ENCODE measurements around the gene CCDC30. TPM values are rescaled to one million over a fixed set of nuclear protein-coding genes. Genes with fewer than 3 reads are reported as not detected.
A peak's percentile ranks its signal among the peaks of the same experiment; 100 is the strongest.

CCDC30 gene
- total and polyA plus RNA-seq, 2 experiments from 2014 or later = 2.6 to 12.9 TPM

GRCh38 chr1:42657981-42658876 lies 195.1 kb downstream of the CCDC30 start, which contains the start of gene PPIH:
TSS of gene PPIH (plus strand) at chr1:42658423. CDS start at chr1:42658447, 24 bp downstream.
- WGBS (ENCODE audit: low lambda C conversion rate, missing lambda C conversion rate) = under 1% methylated on average over 53 of the region's 53 CpGs

GRCh38 chr1:42658877-42659337 lies 195.8 kb downstream of the CCDC30 start:
- Histone ChIP-seq H3K27me3 (no peaks in the 10 kb centered on the region), H3K4me3 (peak overlapping the region; percentile 95), H3K4me1 (ENCODE audit: insufficient read depth) (peaks cover 17% of the 10 kb centered on the region), H4K20me1 (ENCODE audit: insufficient read depth, poor library complexity, severe bottlenecking) (no peaks in the 10 kb centered on the region), H2AFZ (peak overlapping the region; percentile 79), H3K9me2 (replicated peaks; ENCODE audit: insufficient read depth) (no peaks in the 10 kb centered on the region), H3K79me2 (peaks cover 28% of the 10 kb centered on the region), H3K9me3 (ENCODE audit: low read depth) (no peaks in the 10 kb centered on the region), H3K4me2 (peak overlapping the region; percentile 94), H3K27ac (peak overlapping the region; percentile 84), H3K36me3 (replicated peaks; ENCODE audit: insufficient read depth, low read depth) (no peaks in the 10 kb centered on the region)
- WGBS (ENCODE audit: low lambda C conversion rate, missing lambda C conversion rate) = 7% methylated on average over 20 of the region's 20 CpGs
- DNase-seq (ENCODE audit: low spot score) = peak; percentile 22
- no peak for TF ChIP-seq CTCF (IDR thresholded peaks at IDR 0.05; ENCODE audit: poor library complexity)
- TF ChIP-seq EZH2phosphoT487 (IDR thresholded peaks at IDR 0.05; ENCODE audit: low read depth, severe bottlenecking, unreplicated experiment) = no peak
- TF ChIP-seq EZH2 (IDR thresholded peaks at IDR 0.05; ENCODE audit: borderline replicate concordance) = no peak

More at GRCh38 chr1:42657981-42658876, 195.1 kb downstream of the CCDC30 start, which contains the start of gene PPIH:
- Histone ChIP-seq H2AFZ (peak within 1 kb of the TSS; percentile 79), H3K9me3 (ENCODE audit: low read depth) (no peaks in the 10 kb centered on the region), H3K4me2 (peak within 1 kb of the TSS; percentile 94), H4K20me1 (ENCODE audit: insufficient read depth, poor library complexity, severe bottlenecking) (no peaks in the 10 kb centered on the region), H3K4me3 (peak within 1 kb of the TSS; percentile 95), H3K4me1 (ENCODE audit: insufficient read depth) (peaks cover 17% of the 10 kb centered on the region), H3K27me3 (no peaks in the 10 kb centered on the region), H3K9me2 (replicated peaks; ENCODE audit: insufficient read depth) (no peaks in the 10 kb centered on the region), H3K79me2 (peaks cover 28% of the 10 kb centered on the region), H3K27ac (peak within 1 kb of the TSS; percentile 84), H3K36me3 (replicated peaks; ENCODE audit: insufficient read depth, low read depth) (no peaks in the 10 kb centered on the region)
- peak; percentile 97 for DNase-seq (ENCODE audit: low spot score)
- TF ChIP-seq EZH2 (IDR thresholded peaks at IDR 0.05; ENCODE audit: borderline replicate concordance) (no peak), EZH2phosphoT487 (IDR thresholded peaks at IDR 0.05; ENCODE audit: low read depth, severe bottlenecking, unreplicated experiment) (no peak), CTCF (IDR thresholded peaks at IDR 0.05; ENCODE audit: poor library complexity) (no peak)

GRCh38 chr1:42660907-42661500 lies 197.9 kb downstream of the CCDC30 start:
- no peak for TF ChIP-seq EZH2 (IDR thresholded peaks at IDR 0.05; ENCODE audit: borderline replicate concordance)
- TF ChIP-seq CTCF (IDR thresholded peaks at IDR 0.05; ENCODE audit: poor library complexity) = no peak
- TF ChIP-seq EZH2phosphoT487 (IDR thresholded peaks at IDR 0.05; ENCODE audit: low read depth, severe bottlenecking, unreplicated experiment) = no peak
- Histone ChIP-seq H3K27me3 (no peaks in the 10 kb centered on the region), H3K4me2 (no peak overlapping the region), H3K79me2 (peaks cover 28% of the 10 kb centered on the region), H3K27ac (no peak overlapping the region), H3K4me3 (no peak overlapping the region), H2AFZ (no peak overlapping the region), H3K4me1 (ENCODE audit: insufficient read depth) (peaks cover 17% of the 10 kb centered on the region), H4K20me1 (ENCODE audit: insufficient read depth, poor library complexity, severe bottlenecking) (no peaks in the 10 kb centered on the region), H3K36me3 (replicated peaks; ENCODE audit: insufficient read depth, low read depth) (no peaks in the 10 kb centered on the region), H3K9me3 (ENCODE audit: low read depth) (no peaks in the 10 kb centered on the region), H3K9me2 (replicated peaks; ENCODE audit: insufficient read depth) (no peaks in the 10 kb centered on the region)
- WGBS (ENCODE audit: low lambda C conversion rate, missing lambda C conversion rate) = 93% methylated on average over 3 of the region's 3 CpGs
- no peak for DNase-seq (ENCODE audit: low spot score)

Data from hepatocyte (in vitro differentiated cells).